ENCODE measurements around the gene PARK7.

The PARK7 gene

GRCh38 chr1:8006037-8006963 lies 44.8 kb downstream of the PARK7 start:
- no peaks in the 10 kb centered on the region for H3K27me3 ChIP-seq (ENCODE audit: insufficient read depth, low read length, poor library complexity)
- H3K79me2 ChIP-seq (ENCODE audit: insufficient read depth, low read length), result no peaks in the 10 kb centered on the region
- DNase-seq (no peak), ATAC-seq (ENCODE audit: insufficient read depth, low read depth) (no peak)
- no peak overlapping the region for H3K9ac ChIP-seq (ENCODE audit: low read depth, low read length)
- no peaks in the 10 kb centered on the region for H3K36me3 ChIP-seq (ENCODE audit: insufficient read depth, low read length)
- TF ChIP-seq EZH2 (IDR thresholded peaks at IDR 0.05; ENCODE audit: borderline replicate concordance, low read depth, low read length, severe bottlenecking) (no peak), CTCF (IDR thresholded peaks at IDR 0.05; ENCODE audit: borderline replicate concordance, extremely low read depth, low read length, poor library complexity, severe bottlenecking) (no peak)
- no peak overlapping the region for H2AFZ ChIP-seq (ENCODE audit: low read depth, low read length)
- no peaks in the 10 kb centered on the region for H3K9me3 ChIP-seq (ENCODE audit: insufficient read depth, low read length, severe bottlenecking)
- no peak overlapping the region for H3K4me3 ChIP-seq (ENCODE audit: low read depth in 1 of 2, low read length in 2 of 2)
- no peak overlapping the region for H3K4me2 ChIP-seq (ENCODE audit: insufficient read depth, low read length)
- no peaks in the 10 kb centered on the region for H3K4me1 ChIP-seq (ENCODE audit: insufficient read depth, low read length)
- no peak overlapping the region for H3K27ac ChIP-seq (ENCODE audit: low read length)
- no peaks in the 10 kb centered on the region for H4K20me1 ChIP-seq (ENCODE audit: insufficient read depth, low read length)

- Histone ChIP-seq H3K4me3 (ENCODE audit: low read depth in 1 of 2, low read length in 2 of 2) (no peak overlapping the region), H2AFZ (ENCODE audit: low read depth, low read length) (no peak overlapping the region), H4K20me1 (ENCODE audit: insufficient read depth, low read length) (no peaks in the 10 kb centered on the region), H3K36me3 (ENCODE audit: insufficient read depth, low read length) (no peaks in the 10 kb centered on the region), H3K9me3 (ENCODE audit: insufficient read depth, low read length, severe bottlenecking) (no peaks in the 10 kb centered on the region), H3K9ac (ENCODE audit: low read depth, low read length) (no peak overlapping the region), H3K4me1 (ENCODE audit: insufficient read depth, low read length) (no peaks in the 10 kb centered on the region), H3K4me2 (ENCODE audit: insufficient read depth, low read length) (no peak overlapping the region), H3K79me2 (ENCODE audit: insufficient read depth, low read length) (no peaks in the 10 kb centered on the region), H3K27ac (ENCODE audit: low read length) (no peak overlapping the region), H3K27me3 (ENCODE audit: insufficient read depth, low read length, poor library complexity) (no peaks in the 10 kb centered on the region)
- DNase-seq (no peak), ATAC-seq (ENCODE audit: insufficient read depth, low read depth) (no peak)
- TF ChIP-seq CTCF (IDR thresholded peaks at IDR 0.05; ENCODE audit: borderline replicate concordance, extremely low read depth, low read length, poor library complexity, severe bottlenecking), result no peak
- TF ChIP-seq EZH2 (IDR thresholded peaks at IDR 0.05; ENCODE audit: borderline replicate concordance, low read depth, low read length, severe bottlenecking), result no peak
Observed at GRCh38 chr1:8009043-8010002, 47.8 kb downstream of the PARK7 start.

- Histone ChIP-seq H3K79me2 (ENCODE audit: insufficient read depth, low read length) (no peaks in the 10 kb centered on the region), H3K4me1 (ENCODE audit: insufficient read depth, low read length) (no peaks in the 10 kb centered on the region), H4K20me1 (ENCODE audit: insufficient read depth, low read length) (no peaks in the 10 kb centered on the region), H3K4me2 (ENCODE audit: insufficient read depth, low read length) (no peak overlapping the region), H3K27ac (ENCODE audit: low read length) (no peak overlapping the region), H3K4me3 (ENCODE audit: low read depth in 1 of 2, low read length in 2 of 2) (no peak overlapping the region), H3K9me3 (ENCODE audit: insufficient read depth, low read length, severe bottlenecking) (no peaks in the 10 kb centered on the region), H2AFZ (ENCODE audit: low read depth, low read length) (no peak overlapping the region), H3K36me3 (ENCODE audit: insufficient read depth, low read length) (no peaks in the 10 kb centered on the region), H3K27me3 (ENCODE audit: insufficient read depth, low read length, poor library complexity) (no peaks in the 10 kb centered on the region), H3K9ac (ENCODE audit: low read depth, low read length) (no peak overlapping the region)
- DNase-seq (no peak), ATAC-seq (ENCODE audit: insufficient read depth, low read depth) (no peak)
- TF ChIP-seq CTCF (IDR thresholded peaks at IDR 0.05; ENCODE audit: borderline replicate concordance, extremely low read depth, low read length, poor library complexity, severe bottlenecking) (no peak), EZH2 (IDR thresholded peaks at IDR 0.05; ENCODE audit: borderline replicate concordance, low read depth, low read length, severe bottlenecking) (no peak)
Observed at GRCh38 chr1:8010080-8010664, 48.7 kb downstream of the PARK7 start.
